GM18873 (cell line): ENCODE data around the gene RPS16.

Experiments used
- ATAC-seq: cut with Tn5 transposase; IDR thresholded peaks from one replicate; pipeline ENCODE4 v1.9.1; 2021; ENCODE audit warnings: mild to moderate bottlenecking, moderate library complexity, moderate number of reproducible peaks; ENCODE audit not compliant: unreplicated experiment, low FRiP score

RPS16 gene

GRCh38 chr19:39390451-39390750 lies 45.3 kb downstream of the RPS16 start:
- ATAC-seq = no peak

GRCh38 chr19:39389631-39390414 lies 45.9 kb downstream of the RPS16 start:
- ATAC-seq = no peak

- no peak for ATAC-seq
Measured at GRCh38 chr19:39388657-39389056, 47.1 kb downstream of the RPS16 start.

GRCh38 chr19:39386557-39386956 lies 49.2 kb downstream of the RPS16 start:
- no peak for ATAC-seq

- no peak for ATAC-seq
Measured at GRCh38 chr19:39385629-39386411, 49.9 kb downstream of the RPS16 start.

- no peak for ATAC-seq
Measured at GRCh38 chr19:39384839-39385568, 50.7 kb downstream of the RPS16 start.
